HEK293 (cell line): ENCODE data around the gene RAET1L.
"Not testable (repeated sequence)": the region's sequence is repeated elsewhere in the genome, so short reads cannot be mapped to it uniquely, and the experiment has no call there.

ENCODE experiments used
- CTCF ChIA-PET: fragments of 350-600 bp; formaldehyde crosslinking; extraction: SDS; loops from one replicate; lab custom pipeline; 2021; ENCODE audit warnings: antibody characterized with exemption; lab: Yijun Ruan, JAX
- POLR2A ChIA-PET: fragments of 300-600 bp; formaldehyde crosslinking; extraction: SDS; loops from one replicate; lab custom pipeline; 2020; ENCODE audit warnings: antibody characterized with exemption, inconsistent platforms; lab: Yijun Ruan, JAX
- H3K27ac ChIP-seq: fragments of 200-500 bp; sonication (Bioruptor generic); 2 replicates; pipeline ENCODE4 v1.5.1; 2014; ENCODE audit warnings: low read depth, low read length, control low read depth, inconsistent platforms; ENCODE audit errors: extremely low read depth
- H3K36me3 ChIP-seq, 2 experiments: fragments of 200-500 bp in 1 of 2; sonication (Bioruptor generic) in 1 of 2; 1 replicate in 1 of 2; 2 replicates in 1 of 2; pipeline ENCODE4 v1.5.1; 2014 to 2017; ENCODE audit warnings: inconsistent platforms in 2 of 2, low read length in 2 of 2; ENCODE audit not compliant: control insufficient read depth in 2 of 2, insufficient read depth in 1 of 2
- H3K4me1 ChIP-seq: fragments of 200-500 bp; sonication (Bioruptor generic); 2 replicates; pipeline ENCODE4 v1.5.1; 2014; ENCODE audit warnings: mild to moderate bottlenecking, low read length, inconsistent platforms; ENCODE audit not compliant: control insufficient read depth, insufficient read depth
- H3K4me3 ChIP-seq: 2 replicates; pipeline ENCODE4 v1.5.1; 2011; ENCODE audit warnings: low read depth, mild to moderate bottlenecking, control low read depth, low read length, moderate library complexity
- H3K9me3 ChIP-seq: fragments of 200-500 bp; sonication (Bioruptor generic); 2 replicates; pipeline ENCODE4 v1.5.1; 2014; ENCODE audit warnings: low read depth, low read length, inconsistent platforms; ENCODE audit not compliant: control insufficient read depth, insufficient read depth
- MYNN ChIP-seq: fragments of 450-650 bp; formaldehyde crosslinking; IDR thresholded peaks from 2 replicates; pipeline ENCODE4 v1.5.1; 2016; ENCODE audit warnings: missing biosample characterization, missing genetic modification characterization, borderline replicate concordance
- SP2 ChIP-seq: fragments of 450-650 bp; formaldehyde crosslinking; IDR thresholded peaks from 2 replicates; pipeline ENCODE4 v1.5.1; 2016; ENCODE audit warnings: missing biosample characterization, missing genetic modification characterization
- ZBTB48 ChIP-seq: fragments of 450-650 bp; formaldehyde crosslinking; IDR thresholded peaks from 2 replicates; pipeline ENCODE4 v1.5.1; 2016; ENCODE audit warnings: missing biosample characterization, missing genetic modification characterization
- ZNF112 ChIP-seq: fragments of 450-650 bp; formaldehyde crosslinking; IDR thresholded peaks from 2 replicates; pipeline ENCODE4 v1.5.0; 2017; ENCODE audit warnings: missing biosample characterization, missing genetic modification characterization
- ZNF114 ChIP-seq: fragments of 450-650 bp; formaldehyde crosslinking; IDR thresholded peaks from 2 replicates; pipeline ENCODE4 v1.5.0; 2017; ENCODE audit warnings: missing biosample characterization, missing genetic modification characterization
- ZNF302 ChIP-seq: fragments of 450-650 bp; formaldehyde crosslinking; IDR thresholded peaks from 2 replicates; pipeline ENCODE4 v1.5.1; 2016; ENCODE audit warnings: missing biosample characterization, missing genetic modification characterization, low read depth
- ZNF416 ChIP-seq: fragments of 450-650 bp; formaldehyde crosslinking; IDR thresholded peaks from 2 replicates; pipeline ENCODE4 v1.5.1; 2016; ENCODE audit warnings: missing biosample characterization, missing genetic modification characterization
- ZNF501 ChIP-seq: fragments of 450-650 bp; formaldehyde crosslinking; IDR thresholded peaks from 2 replicates; pipeline ENCODE4 v1.5.1; 2016; ENCODE audit warnings: missing biosample characterization, missing genetic modification characterization
- ZNF843 ChIP-seq: fragments of 450-650 bp; formaldehyde crosslinking; IDR thresholded peaks from 2 replicates; pipeline ENCODE4 v1.5.1; 2016; ENCODE audit warnings: missing biosample characterization, missing genetic modification characterization
- TF ChIP-seq, protein P1 (sequence below): fragments of 450-650 bp; formaldehyde crosslinking; IDR thresholded peaks from 2 replicates; pipeline ENCODE4 v1.5.1; 2016; ENCODE audit warnings: missing biosample characterization, missing genetic modification characterization
- TF ChIP-seq, protein P2 (sequence below): fragments of 450-650 bp; formaldehyde crosslinking; IDR thresholded peaks from 2 replicates; pipeline ENCODE4 v1.5.1; 2016; ENCODE audit warnings: missing biosample characterization, missing genetic modification characterization, low read depth
- TF ChIP-seq, protein P3 (sequence below): fragments of 450-650 bp; formaldehyde crosslinking; IDR thresholded peaks from 2 replicates; pipeline ENCODE4 v1.5.1; 2016; ENCODE audit warnings: missing biosample characterization, missing genetic modification characterization
- TF ChIP-seq, protein P4 (sequence below): fragments of 450-650 bp; formaldehyde crosslinking; IDR thresholded peaks from 2 replicates; pipeline ENCODE4 v1.5.1; 2016; ENCODE audit warnings: missing biosample characterization, missing genetic modification characterization
- TF ChIP-seq, protein P5 (sequence below): fragments of 450-650 bp; formaldehyde crosslinking; IDR thresholded peaks from 2 replicates; pipeline ENCODE4 v1.5.1; 2016; ENCODE audit warnings: missing biosample characterization, missing genetic modification characterization
- TF ChIP-seq, protein P6 (sequence below): fragments of 450-650 bp; formaldehyde crosslinking; IDR thresholded peaks from 2 replicates; pipeline ENCODE4 v1.5.1; 2016; ENCODE audit warnings: missing biosample characterization, missing genetic modification characterization
- TF ChIP-seq, protein P7 (sequence below): fragments of 450-650 bp; IDR thresholded peaks from 2 replicates; pipeline ENCODE4 v1.5.1; 2018; ENCODE audit warnings: missing biosample characterization, mild to moderate bottlenecking, missing genetic modification characterization

The RAET1L gene

DNA sequence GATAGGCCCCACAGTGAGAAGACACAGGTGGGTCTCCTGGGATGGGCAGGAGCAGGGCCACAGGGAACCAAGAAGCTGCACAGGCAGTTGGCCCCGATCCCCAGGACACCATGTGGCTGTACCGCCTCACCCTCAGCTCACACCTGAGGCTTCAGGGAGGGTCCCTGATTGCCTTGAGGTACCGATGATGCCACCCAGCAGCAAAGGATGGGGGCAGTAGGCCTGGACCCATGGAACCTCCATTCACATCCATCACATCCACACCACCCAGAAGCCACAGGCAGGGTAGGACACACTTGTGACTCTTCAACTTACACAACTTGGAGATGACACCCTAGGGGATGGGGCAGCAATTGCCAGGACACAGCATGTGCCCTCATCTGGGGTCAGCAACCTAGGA, 21.7 kb downstream of the RAET1L start:
- H3K27ac ChIP-seq, POLR2A ChIA-PET, H3K4me3 ChIP-seq, H3K9me3 ChIP-seq, H3K4me1 ChIP-seq, CTCF ChIA-PET: not testable (repeated sequence)
- peaks cover 0 to 23% of the 10 kb centered on the region in 2 experiments; a peak in 1 of 3 replicates for H3K36me3 ChIP-seq

DNA sequence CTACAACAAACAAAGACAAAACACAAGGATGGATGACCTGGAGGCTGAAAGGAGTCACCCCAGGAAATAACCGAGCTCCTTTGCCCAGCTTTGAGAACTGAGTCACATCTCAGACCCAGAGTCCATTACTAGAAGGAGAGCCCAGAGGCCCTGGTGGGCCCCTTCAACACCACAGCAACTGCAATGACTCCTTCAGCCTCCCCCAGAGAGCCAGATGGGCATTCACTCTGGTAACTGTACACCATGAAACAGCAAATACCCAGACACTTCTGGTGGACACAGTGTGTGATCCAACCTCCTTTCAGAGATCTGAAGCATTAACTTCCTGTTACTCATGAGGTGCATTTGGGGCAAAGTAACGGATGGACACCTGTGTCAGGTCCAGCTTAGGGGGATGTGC, 22.6 kb downstream of the RAET1L start:
- Histone ChIP-seq H3K9me3 (no peaks in the 10 kb centered on the region), H3K4me1 (peaks cover 3% of the 10 kb centered on the region; the same call in 1 of the 2 replicates), H3K27ac (no peak overlapping the region), H3K36me3 (peaks cover 0 to 25% of the 10 kb centered on the region in 2 experiments; a peak in 1 of 3 replicates), H3K4me3 (no peak overlapping the region)
- ChIA-PET CTCF (interaction anchor here (0.9 kb wide), 1 partner anchor 14 kb away, joined by 3 read pairs; no protein-coding TSS in a partner anchor), POLR2A (no interaction called here)
- TF ChIP-seq MYNN (tag by site-specific recombination): no peak
- TF ChIP-seq, protein P1, sequence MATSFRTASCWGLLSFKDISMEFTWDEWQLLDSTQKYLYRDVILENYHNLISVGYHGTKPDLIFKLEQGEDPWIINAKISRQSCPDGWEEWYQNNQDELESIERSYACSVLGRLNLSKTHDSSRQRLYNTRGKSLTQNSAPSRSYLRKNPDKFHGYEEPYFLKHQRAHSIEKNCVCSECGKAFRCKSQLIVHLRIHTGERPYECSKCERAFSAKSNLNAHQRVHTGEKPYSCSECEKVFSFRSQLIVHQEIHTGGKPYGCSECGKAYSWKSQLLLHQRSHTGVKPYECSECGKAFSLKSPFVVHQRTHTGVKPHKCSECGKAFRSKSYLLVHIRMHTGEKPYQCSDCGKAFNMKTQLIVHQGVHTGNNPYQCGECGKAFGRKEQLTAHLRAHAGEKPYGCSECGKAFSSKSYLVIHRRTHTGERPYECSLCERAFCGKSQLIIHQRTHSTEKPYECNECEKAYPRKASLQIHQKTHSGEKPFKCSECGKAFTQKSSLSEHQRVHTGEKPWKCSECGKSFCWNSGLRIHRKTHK (tag by site-specific recombination): peak; percentile 76

DNA sequence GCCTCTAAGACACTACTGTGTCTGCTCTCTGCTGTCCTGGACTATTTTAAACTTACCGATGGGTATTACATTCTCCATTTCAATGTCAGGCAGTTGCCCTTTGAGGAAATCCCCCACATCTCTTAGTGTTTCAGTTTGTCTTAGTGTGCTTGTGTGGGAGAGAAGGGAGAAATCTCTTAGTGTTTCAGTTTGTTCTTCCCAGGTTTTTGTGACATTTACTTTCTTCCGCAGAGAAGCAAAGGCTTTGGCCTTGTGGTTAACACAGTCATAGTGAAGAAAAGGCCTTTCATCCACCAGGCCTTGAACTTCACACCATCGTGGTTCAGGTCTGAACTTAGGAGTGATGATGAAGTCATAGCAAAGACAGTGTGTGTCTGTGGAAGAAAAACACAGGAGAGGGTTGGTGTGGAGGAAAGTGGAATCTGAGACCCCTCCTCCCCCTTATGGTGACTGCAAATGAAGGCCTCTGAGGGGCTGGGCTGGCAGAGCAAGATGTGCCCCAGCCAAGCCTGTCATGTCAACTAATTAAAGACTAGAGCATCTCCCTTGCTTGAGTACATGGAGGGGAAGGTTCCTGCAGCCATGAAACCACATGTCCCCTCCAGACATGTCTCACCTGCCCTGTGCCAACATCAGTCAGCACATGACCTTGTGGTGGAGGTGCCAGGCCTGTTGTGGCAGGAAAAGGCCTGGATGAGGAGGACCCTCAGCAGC, 23.9 kb downstream of the RAET1L start:
- POLR2A ChIA-PET: no interaction called here

DNA sequence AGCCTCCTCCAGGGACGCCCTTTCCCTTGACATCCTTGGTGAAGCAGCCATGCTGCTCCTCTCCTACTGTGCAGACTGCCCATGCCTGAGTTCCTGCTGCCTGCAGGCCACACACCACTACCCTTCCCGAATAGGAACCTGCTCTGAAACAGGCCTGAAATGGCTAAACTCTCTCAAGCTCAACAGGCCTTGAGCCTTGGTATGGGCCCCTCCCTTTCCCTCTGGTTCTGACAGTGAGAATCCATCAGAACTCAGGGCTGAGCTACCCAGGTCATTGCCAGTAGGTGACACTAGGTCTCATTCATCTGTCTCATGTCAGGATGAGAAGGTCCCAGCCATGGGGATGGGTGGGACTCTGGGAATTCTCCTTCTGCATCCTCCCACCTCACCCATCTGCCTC, 25.7 kb downstream of the RAET1L start:
- ChIA-PET POLR2A (no interaction called here), CTCF (interaction anchor here (0.6 to 1.1 kb wide), 2 partner anchors 12 to 17 kb away, joined by 3 to 4 read pairs; no protein-coding TSS in a partner anchor)
- H3K27ac ChIP-seq: no peak overlapping the region
- no peak overlapping the region for H3K4me3 ChIP-seq
- H3K4me1 ChIP-seq: peaks cover 3% of the 10 kb centered on the region; the same call in 1 of the 2 replicates
- peaks cover 0 to 25% of the 10 kb centered on the region in 2 experiments; a peak in 1 of 3 replicates for H3K36me3 ChIP-seq
- H3K9me3 ChIP-seq: no peaks in the 10 kb centered on the region
- TF ChIP-seq ZNF112 (no peak), ZNF416 (tag by site-specific recombination) (no peak), SP2 (no peak), ZBTB48 (no peak), ZNF302 (no peak), ZNF501 (tag by site-specific recombination) (no peak), ZNF114 (tag by site-specific recombination) (no peak)
- TF ChIP-seq, protein P2, sequence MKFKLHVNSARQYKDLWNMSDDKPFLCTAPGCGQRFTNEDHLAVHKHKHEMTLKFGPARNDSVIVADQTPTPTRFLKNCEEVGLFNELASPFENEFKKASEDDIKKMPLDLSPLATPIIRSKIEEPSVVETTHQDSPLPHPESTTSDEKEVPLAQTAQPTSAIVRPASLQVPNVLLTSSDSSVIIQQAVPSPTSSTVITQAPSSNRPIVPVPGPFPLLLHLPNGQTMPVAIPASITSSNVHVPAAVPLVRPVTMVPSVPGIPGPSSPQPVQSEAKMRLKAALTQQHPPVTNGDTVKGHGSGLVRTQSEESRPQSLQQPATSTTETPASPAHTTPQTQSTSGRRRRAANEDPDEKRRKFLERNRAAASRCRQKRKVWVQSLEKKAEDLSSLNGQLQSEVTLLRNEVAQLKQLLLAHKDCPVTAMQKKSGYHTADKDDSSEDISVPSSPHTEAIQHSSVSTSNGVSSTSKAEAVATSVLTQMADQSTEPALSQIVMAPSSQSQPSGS (tag by site-specific recombination): no peak
- TF ChIP-seq, protein P3, sequence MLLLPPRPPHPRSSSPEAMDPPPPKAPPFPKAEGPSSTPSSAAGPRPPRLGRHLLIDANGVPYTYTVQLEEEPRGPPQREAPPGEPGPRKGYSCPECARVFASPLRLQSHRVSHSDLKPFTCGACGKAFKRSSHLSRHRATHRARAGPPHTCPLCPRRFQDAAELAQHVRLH (tag by site-specific recombination): no peak
- TF ChIP-seq, protein P4, sequence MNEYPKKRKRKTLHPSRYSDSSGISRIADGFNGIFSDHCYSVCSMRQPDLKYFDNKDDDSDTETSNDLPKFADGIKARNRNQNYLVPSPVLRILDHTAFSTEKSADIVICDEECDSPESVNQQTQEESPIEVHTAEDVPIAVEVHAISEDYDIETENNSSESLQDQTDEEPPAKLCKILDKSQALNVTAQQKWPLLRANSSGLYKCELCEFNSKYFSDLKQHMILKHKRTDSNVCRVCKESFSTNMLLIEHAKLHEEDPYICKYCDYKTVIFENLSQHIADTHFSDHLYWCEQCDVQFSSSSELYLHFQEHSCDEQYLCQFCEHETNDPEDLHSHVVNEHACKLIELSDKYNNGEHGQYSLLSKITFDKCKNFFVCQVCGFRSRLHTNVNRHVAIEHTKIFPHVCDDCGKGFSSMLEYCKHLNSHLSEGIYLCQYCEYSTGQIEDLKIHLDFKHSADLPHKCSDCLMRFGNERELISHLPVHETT (tag by site-specific recombination): no peak
- TF ChIP-seq, protein P5, sequence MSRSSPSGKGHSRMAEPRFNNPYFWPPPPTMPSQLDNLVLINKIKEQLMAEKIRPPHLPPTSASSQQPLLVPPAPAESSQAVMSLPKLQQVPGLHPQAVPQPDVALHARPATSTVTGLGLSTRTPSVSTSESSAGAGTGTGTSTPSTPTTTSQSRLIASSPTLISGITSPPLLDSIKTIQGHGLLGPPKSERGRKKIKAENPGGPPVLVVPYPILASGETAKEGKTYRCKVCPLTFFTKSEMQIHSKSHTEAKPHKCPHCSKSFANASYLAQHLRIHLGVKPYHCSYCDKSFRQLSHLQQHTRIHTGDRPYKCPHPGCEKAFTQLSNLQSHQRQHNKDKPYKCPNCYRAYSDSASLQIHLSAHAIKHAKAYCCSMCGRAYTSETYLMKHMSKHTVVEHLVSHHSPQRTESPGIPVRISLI: no peak
- TF ChIP-seq, protein P6, sequence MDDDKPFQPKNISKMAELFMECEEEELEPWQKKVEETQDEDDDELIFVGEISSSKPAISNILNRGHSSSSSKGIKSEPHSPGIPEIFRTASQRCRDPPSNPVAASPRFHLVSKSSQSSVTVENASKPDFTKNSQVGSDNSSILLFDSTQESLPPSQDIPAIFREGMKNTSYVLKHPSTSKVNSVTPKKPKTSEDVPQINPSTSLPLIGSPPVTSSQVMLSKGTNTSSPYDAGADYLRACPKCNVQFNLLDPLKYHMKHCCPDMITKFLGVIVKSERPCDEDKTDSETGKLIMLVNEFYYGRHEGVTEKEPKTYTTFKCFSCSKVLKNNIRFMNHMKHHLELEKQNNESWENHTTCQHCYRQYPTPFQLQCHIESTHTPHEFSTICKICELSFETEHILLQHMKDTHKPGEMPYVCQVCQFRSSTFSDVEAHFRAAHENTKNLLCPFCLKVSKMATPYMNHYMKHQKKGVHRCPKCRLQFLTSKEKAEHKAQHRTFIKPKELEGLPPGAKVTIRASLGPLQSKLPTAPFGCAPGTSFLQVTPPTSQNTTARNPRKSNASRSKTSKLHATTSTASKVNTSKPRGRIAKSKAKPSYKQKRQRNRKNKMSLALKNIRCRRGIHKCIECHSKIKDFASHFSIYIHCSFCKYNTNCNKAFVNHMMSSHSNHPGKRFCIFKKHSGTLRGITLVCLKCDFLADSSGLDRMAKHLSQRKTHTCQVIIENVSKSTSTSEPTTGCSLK (tag by site-specific recombination): no peak
- TF ChIP-seq, protein P7, sequence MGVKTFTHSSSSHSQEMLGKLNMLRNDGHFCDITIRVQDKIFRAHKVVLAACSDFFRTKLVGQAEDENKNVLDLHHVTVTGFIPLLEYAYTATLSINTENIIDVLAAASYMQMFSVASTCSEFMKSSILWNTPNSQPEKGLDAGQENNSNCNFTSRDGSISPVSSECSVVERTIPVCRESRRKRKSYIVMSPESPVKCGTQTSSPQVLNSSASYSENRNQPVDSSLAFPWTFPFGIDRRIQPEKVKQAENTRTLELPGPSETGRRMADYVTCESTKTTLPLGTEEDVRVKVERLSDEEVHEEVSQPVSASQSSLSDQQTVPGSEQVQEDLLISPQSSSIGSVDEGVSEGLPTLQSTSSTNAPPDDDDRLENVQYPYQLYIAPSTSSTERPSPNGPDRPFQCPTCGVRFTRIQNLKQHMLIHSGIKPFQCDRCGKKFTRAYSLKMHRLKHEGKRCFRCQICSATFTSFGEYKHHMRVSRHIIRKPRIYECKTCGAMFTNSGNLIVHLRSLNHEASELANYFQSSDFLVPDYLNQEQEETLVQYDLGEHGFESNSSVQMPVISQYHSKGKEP (tag by site-specific recombination): no peak

More for the DNA sequence above, 23.9 kb downstream of the RAET1L start:
- CTCF ChIA-PET: no interaction called here
- no peak overlapping the region for H3K4me3 ChIP-seq
- H3K27ac ChIP-seq: no peak overlapping the region
- no peak for TF ChIP-seq ZNF843 (tag by site-specific recombination)
- H3K9me3 ChIP-seq: no peaks in the 10 kb centered on the region
- H3K36me3 ChIP-seq: peaks cover 0 to 25% of the 10 kb centered on the region in 2 experiments; a peak in 1 of 3 replicates
- H3K4me1 ChIP-seq: peaks cover 3% of the 10 kb centered on the region; the same call in 1 of the 2 replicates
